ENCODE data around the gene MAML3. TPM values are rescaled to one million over a fixed set of nuclear protein-coding genes. Genes with fewer than 3 reads are reported as not detected.

Gene MAML3
- total and polyA plus RNA-seq, 2 experiments from 2014 or later = 1.7 to 6.5 TPM

DNA sequence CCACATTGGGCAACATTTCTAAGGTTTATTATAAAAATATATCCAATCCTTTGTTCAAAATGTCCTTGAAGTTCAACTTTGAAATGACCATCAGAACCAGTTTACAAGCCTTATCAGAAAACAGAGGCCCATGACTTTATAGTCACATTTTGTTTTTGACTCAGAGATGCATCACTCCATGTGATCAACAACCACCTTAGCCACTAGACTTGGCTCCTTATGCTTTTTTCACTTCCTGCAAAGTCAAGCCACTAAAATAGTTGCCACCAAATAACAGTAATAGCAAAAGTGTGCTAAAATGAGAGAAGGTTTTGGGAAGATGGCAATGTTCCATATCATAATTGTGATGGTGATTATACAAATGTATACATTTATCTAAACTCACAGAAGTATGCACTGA is 181.7 kb downstream of the MAML3 start (continued):
- TF ChIP-seq, protein P1, sequence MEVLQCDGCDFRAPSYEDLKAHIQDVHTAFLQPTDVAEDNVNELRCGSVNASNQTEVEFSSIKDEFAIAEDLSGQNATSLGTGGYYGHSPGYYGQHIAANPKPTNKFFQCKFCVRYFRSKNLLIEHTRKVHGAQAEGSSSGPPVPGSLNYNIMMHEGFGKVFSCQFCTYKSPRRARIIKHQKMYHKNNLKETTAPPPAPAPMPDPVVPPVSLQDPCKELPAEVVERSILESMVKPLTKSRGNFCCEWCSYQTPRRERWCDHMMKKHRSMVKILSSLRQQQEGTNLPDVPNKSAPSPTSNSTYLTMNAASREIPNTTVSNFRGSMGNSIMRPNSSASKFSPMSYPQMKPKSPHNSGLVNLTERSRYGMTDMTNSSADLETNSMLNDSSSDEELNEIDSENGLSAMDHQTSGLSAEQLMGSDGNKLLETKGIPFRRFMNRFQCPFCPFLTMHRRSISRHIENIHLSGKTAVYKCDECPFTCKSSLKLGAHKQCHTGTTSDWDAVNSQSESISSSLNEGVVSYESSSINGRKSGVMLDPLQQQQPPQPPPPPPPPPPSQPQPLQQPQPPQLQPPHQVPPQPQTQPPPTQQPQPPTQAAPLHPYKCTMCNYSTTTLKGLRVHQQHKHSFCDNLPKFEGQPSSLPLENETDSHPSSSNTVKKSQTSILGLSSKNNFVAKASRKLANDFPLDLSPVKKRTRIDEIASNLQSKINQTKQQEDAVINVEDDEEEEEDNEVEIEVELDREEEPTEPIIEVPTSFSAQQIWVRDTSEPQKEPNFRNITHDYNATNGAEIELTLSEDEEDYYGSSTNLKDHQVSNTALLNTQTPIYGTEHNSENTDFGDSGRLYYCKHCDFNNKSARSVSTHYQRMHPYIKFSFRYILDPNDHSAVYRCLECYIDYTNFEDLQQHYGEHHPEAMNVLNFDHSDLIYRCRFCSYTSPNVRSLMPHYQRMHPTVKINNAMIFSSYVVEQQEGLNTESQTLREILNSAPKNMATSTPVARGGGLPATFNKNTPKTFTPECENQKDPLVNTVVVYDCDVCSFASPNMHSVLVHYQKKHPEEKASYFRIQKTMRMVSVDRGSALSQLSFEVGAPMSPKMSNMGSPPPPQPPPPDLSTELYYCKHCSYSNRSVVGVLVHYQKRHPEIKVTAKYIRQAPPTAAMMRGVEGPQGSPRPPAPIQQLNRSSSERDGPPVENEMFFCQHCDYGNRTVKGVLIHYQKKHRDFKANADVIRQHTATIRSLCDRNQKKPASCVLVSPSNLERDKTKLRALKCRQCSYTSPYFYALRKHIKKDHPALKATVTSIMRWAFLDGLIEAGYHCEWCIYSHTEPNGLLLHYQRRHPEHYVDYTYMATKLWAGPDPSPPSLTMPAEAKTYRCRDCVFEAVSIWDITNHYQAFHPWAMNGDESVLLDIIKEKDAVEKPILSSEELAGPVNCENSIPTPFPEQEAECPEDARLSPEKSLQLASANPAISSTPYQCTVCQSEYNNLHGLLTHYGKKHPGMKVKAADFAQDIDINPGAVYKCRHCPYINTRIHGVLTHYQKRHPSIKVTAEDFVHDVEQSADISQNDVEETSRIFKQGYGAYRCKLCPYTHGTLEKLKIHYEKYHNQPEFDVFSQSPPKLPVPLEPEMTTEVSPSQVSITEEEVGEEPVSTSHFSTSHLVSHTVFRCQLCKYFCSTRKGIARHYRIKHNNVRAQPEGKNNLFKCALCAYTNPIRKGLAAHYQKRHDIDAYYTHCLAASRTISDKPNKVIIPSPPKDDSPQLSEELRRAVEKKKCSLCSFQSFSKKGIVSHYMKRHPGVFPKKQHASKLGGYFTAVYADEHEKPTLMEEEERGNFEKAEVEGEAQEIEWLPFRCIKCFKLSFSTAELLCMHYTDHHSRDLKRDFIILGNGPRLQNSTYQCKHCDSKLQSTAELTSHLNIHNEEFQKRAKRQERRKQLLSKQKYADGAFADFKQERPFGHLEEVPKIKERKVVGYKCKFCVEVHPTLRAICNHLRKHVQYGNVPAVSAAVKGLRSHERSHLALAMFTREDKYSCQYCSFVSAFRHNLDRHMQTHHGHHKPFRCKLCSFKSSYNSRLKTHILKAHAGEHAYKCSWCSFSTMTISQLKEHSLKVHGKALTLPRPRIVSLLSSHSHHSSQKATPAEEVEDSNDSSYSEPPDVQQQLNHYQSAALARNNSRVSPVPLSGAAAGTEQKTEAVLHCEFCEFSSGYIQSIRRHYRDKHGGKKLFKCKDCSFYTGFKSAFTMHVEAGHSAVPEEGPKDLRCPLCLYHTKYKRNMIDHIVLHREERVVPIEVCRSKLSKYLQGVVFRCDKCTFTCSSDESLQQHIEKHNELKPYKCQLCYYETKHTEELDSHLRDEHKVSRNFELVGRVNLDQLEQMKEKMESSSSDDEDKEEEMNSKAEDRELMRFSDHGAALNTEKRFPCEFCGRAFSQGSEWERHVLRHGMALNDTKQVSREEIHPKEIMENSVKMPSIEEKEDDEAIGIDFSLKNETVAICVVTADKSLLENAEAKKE (CRISPR knock-in tag; IDR thresholded peaks at IDR 0.05) = no peak
- no peak for TF ChIP-seq EZH2 (IDR thresholded peaks at IDR 0.05; ENCODE audit: low read depth, unreplicated experiment)
- TF ChIP-seq, protein P2, sequence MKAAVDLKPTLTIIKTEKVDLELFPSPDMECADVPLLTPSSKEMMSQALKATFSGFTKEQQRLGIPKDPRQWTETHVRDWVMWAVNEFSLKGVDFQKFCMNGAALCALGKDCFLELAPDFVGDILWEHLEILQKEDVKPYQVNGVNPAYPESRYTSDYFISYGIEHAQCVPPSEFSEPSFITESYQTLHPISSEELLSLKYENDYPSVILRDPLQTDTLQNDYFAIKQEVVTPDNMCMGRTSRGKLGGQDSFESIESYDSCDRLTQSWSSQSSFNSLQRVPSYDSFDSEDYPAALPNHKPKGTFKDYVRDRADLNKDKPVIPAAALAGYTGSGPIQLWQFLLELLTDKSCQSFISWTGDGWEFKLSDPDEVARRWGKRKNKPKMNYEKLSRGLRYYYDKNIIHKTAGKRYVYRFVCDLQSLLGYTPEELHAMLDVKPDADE (IDR thresholded peaks at IDR 0.05) = no peak
- TF ChIP-seq JUNB (IDR thresholded peaks at IDR 0.05; ENCODE audit: unreplicated experiment) = no peak
- no peak for TF ChIP-seq CREB1 (CRISPR knock-in tag; IDR thresholded peaks at IDR 0.05; ENCODE audit: low read depth)
- TF ChIP-seq, protein P3, sequence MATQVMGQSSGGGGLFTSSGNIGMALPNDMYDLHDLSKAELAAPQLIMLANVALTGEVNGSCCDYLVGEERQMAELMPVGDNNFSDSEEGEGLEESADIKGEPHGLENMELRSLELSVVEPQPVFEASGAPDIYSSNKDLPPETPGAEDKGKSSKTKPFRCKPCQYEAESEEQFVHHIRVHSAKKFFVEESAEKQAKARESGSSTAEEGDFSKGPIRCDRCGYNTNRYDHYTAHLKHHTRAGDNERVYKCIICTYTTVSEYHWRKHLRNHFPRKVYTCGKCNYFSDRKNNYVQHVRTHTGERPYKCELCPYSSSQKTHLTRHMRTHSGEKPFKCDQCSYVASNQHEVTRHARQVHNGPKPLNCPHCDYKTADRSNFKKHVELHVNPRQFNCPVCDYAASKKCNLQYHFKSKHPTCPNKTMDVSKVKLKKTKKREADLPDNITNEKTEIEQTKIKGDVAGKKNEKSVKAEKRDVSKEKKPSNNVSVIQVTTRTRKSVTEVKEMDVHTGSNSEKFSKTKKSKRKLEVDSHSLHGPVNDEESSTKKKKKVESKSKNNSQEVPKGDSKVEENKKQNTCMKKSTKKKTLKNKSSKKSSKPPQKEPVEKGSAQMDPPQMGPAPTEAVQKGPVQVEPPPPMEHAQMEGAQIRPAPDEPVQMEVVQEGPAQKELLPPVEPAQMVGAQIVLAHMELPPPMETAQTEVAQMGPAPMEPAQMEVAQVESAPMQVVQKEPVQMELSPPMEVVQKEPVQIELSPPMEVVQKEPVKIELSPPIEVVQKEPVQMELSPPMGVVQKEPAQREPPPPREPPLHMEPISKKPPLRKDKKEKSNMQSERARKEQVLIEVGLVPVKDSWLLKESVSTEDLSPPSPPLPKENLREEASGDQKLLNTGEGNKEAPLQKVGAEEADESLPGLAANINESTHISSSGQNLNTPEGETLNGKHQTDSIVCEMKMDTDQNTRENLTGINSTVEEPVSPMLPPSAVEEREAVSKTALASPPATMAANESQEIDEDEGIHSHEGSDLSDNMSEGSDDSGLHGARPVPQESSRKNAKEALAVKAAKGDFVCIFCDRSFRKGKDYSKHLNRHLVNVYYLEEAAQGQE (IDR thresholded peaks at IDR 0.05; ENCODE audit: unreplicated experiment) = no peak
- TF ChIP-seq POLR2AphosphoS5 (IDR thresholded peaks at IDR 0.05; ENCODE audit: low read depth) = no peak
